Measurements from ENCODE around the gene LRRFIP1.

GRCh38 chr2:237711458-237712150 lies 84.2 kb downstream of the LRRFIP1 start:
- TF ChIP-seq RXRA (IDR thresholded peaks at IDR 0.05; ENCODE audit: borderline replicate concordance, low read depth), result no peak
- TF ChIP-seq CTCF (IDR thresholded peaks at IDR 0.05), result no peak
- no peak for TF ChIP-seq RFX5 (IDR thresholded peaks at IDR 0.05; ENCODE audit: low read length)
- TF ChIP-seq FOSL2 (IDR thresholded peaks at IDR 0.05; ENCODE audit: borderline replicate concordance, low read depth), result no peak
- TF ChIP-seq NRF1 (IDR thresholded peaks at IDR 0.05; ENCODE audit: low read depth, low read length), result no peak
- no peak for TF ChIP-seq POLR2AphosphoS5 (IDR thresholded peaks at IDR 0.05; ENCODE audit: low read depth, low read length)
- no peak for TF ChIP-seq EZH2phosphoT487 (IDR thresholded peaks at IDR 0.05; ENCODE audit: borderline replicate concordance, low read depth)
- no peak for TF ChIP-seq RAD21 (IDR thresholded peaks at IDR 0.05; ENCODE audit: low read length)
- no peak for TF ChIP-seq EP300 (IDR thresholded peaks at IDR 0.05; ENCODE audit: borderline replicate concordance in 1 of 2, low read depth in 1 of 2, low read length in 1 of 2)
- TF ChIP-seq TAF1 (IDR thresholded peaks at IDR 0.05; ENCODE audit: borderline replicate concordance, low read depth, low read length), result no peak
- TF ChIP-seq REST (IDR thresholded peaks at IDR 0.05; ENCODE audit: low read depth, low read length), result no peak
- TF ChIP-seq FOXJ3 (CRISPR knock-in tag; IDR thresholded peaks at IDR 0.05), result no peak

Measured in SK-N-SH (cell line).